Measurements from ENCODE around the gene C11orf42.

- TF ChIP-seq, protein P1, sequence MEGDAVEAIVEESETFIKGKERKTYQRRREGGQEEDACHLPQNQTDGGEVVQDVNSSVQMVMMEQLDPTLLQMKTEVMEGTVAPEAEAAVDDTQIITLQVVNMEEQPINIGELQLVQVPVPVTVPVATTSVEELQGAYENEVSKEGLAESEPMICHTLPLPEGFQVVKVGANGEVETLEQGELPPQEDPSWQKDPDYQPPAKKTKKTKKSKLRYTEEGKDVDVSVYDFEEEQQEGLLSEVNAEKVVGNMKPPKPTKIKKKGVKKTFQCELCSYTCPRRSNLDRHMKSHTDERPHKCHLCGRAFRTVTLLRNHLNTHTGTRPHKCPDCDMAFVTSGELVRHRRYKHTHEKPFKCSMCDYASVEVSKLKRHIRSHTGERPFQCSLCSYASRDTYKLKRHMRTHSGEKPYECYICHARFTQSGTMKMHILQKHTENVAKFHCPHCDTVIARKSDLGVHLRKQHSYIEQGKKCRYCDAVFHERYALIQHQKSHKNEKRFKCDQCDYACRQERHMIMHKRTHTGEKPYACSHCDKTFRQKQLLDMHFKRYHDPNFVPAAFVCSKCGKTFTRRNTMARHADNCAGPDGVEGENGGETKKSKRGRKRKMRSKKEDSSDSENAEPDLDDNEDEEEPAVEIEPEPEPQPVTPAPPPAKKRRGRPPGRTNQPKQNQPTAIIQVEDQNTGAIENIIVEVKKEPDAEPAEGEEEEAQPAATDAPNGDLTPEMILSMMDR (IDR thresholded peaks at IDR 0.05): no peak
- TF ChIP-seq POLR2A (IDR thresholded peaks at IDR 0.05): no peak
Observed at GRCh38 chr11:6258571-6259081, 53.3 kb downstream of the C11orf42 start.

Data from testis (tissue), 2 donors.